BE2C (cell line): Measurements from ENCODE around the gene LDB1.

Experiments
- DNase-seq: peaks from one replicate; pipeline ENCODE4 v3.0.0-alpha.2; 2020
- H3K27me3 ChIP-seq: fragments of 250-450 bp; sonication (Bioruptor Pico); 2 replicates; pipeline ENCODE4 v1.5.1; 2020; ENCODE audit warnings: mild to moderate bottlenecking
- H3K36me3 ChIP-seq: fragments of 250-450 bp; sonication (Bioruptor Pico); 2 replicates; pipeline ENCODE4 v1.5.1; 2020; ENCODE audit warnings: mild to moderate bottlenecking
- H3K4me1 ChIP-seq: fragments of 250-450 bp; sonication (Bioruptor Pico); 2 replicates; pipeline ENCODE4 v1.5.1; 2020
- H3K4me3 ChIP-seq: 2 replicates; pipeline ENCODE4 v1.5.1; 2011; ENCODE audit warnings: low read depth, low read length
- H3K9me3 ChIP-seq: fragments of 250-450 bp; sonication (Bioruptor Pico); 2 replicates; pipeline ENCODE4 v1.5.1; 2020
- TF ChIP-seq, protein P1 (sequence below): IDR thresholded peaks from 2 replicates; pipeline ENCODE4 v1.5.1; 2012; ENCODE audit warnings: mild to moderate bottlenecking, low read depth, low read length

Gene LDB1

DNA sequence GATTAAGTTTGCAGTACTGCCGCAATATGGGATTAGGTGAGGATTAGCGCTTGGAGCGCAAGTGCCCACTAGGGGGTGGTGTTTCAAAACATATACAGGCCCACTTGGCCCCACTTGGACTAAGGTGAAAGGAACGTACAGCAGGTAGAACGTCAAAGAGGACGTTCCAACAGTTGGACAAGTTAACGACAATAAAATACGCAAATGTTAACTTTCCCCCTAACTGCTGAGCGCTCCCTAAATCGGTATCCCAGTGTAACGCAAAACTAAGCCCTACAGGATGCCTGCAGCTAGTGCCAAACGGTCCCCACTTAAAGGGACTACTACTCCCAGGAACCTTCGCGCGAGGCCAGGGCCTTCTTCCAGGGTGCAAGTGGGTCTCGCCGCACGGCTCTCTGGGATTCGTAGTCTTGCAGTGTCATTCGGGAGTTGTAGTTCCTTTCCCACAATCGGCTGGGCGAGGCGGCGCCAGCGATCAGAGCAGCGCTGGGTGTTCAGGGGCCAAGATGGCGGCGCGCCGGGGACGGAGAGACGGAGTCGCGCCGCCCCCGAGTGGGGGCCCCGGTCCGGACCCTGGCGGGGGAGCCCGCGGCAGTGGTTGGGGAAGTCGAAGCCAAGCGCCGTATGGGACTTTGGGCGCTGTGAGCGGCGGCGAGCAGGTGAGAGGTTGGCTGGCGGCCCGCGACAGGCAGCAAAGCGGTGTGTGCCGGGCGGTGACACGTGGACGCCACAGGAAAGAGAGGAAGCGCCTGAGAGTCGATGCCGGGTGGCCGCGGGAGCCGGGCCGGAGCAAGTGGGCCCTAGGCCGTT lies 12.6 kb upstream of the LDB1 start, which contains the start of gene PPRC1:
PPRC1 (plus strand) TSS at position 478 of the 810 bp plus-strand sequence; CDS start at position 507, 29 bp downstream.
- Histone ChIP-seq H3K4me1 (peaks cover 3% of the 10 kb centered on the region; the same call in 1 of the 2 replicates), H3K9me3 (no peaks in the 10 kb centered on the region), H3K4me3 (peak within 1 kb of the TSS; percentile 97), H3K36me3 (peaks cover 38% of the 10 kb centered on the region), H3K27me3 (no peaks in the 10 kb centered on the region)
- TF ChIP-seq, protein P1, sequence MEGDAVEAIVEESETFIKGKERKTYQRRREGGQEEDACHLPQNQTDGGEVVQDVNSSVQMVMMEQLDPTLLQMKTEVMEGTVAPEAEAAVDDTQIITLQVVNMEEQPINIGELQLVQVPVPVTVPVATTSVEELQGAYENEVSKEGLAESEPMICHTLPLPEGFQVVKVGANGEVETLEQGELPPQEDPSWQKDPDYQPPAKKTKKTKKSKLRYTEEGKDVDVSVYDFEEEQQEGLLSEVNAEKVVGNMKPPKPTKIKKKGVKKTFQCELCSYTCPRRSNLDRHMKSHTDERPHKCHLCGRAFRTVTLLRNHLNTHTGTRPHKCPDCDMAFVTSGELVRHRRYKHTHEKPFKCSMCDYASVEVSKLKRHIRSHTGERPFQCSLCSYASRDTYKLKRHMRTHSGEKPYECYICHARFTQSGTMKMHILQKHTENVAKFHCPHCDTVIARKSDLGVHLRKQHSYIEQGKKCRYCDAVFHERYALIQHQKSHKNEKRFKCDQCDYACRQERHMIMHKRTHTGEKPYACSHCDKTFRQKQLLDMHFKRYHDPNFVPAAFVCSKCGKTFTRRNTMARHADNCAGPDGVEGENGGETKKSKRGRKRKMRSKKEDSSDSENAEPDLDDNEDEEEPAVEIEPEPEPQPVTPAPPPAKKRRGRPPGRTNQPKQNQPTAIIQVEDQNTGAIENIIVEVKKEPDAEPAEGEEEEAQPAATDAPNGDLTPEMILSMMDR = peak; percentile 93
- DNase-seq = peak; percentile 97

DNA sequence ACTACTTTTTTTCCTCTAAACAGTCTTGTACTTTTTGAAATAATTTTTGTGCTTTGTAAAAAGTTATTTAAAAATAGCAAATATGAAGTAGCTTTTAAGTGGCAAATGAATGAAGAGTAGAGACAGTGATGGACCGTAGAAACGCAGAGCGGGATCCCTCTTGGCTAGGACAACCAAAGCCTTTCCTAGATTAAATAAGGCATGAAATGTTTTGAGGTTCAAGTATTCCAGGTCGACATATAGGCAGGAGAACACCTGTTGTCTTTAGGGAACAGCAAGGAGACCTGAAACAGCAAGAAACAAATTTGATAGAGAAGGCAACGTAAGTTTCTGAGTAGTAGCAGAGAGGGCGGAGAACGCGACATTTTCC lies 12.0 kb upstream of the LDB1 start:
- no peak for DNase-seq
- peaks cover 33% of the 10 kb centered on the region for H3K36me3 ChIP-seq
- H3K4me3 ChIP-seq = peak overlapping the region; percentile 97

DNA sequence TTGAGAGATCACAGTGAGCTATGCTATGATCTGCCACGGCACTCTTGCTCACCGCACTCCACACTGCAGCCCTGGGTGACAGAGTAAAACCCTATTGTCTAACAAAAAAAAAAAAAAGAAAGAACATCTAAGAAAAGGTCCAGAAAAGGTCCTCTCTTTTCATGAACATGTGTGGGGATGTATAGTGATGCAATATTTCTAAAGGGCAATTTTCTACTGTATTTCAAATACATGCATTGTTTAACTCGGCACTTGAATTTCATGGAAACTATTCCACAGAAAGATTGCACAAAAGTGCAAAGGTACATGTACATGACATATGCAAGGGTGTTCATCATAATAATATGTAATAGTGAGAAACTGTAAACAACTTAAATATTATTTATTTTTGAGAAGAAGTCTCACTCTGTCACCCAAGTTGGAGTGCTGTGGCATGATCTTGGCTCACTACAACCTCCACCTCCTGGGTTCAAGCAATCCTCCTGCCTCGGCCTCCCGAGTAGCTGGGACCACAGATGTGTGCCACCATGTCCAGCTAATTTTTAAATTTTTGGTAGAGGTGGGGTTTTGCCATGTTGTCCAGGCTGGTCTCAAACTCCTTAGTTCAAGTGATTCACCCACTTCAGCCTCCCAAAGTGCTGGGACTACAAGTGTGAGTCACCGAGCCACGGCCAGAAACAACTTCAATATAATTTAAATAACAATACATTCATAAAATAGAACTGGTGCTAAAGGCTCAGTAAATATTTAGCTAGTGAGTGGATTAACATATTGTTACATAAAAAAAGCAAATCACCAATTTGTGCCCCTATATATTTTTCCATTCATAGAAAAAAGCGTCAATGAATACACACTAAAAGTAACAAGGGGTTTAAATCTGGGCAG lies 11.4 kb upstream of the LDB1 start:
- no peaks in the 10 kb centered on the region for H3K27me3 ChIP-seq
- no peak overlapping the region for H3K4me3 ChIP-seq
- TF ChIP-seq, protein P1 = no peak
- peaks cover 3% of the 10 kb centered on the region; the same call in 1 of the 2 replicates for H3K4me1 ChIP-seq
- peaks cover 29% of the 10 kb centered on the region for H3K36me3 ChIP-seq
- DNase-seq = no peak
- no peaks in the 10 kb centered on the region for H3K9me3 ChIP-seq

More for the DNA sequence above, 12.0 kb upstream of the LDB1 start:
- no peaks in the 10 kb centered on the region for H3K27me3 ChIP-seq
- H3K9me3 ChIP-seq = no peaks in the 10 kb centered on the region
- H3K4me1 ChIP-seq = peaks cover 3% of the 10 kb centered on the region; the same call in 1 of the 2 replicates
- TF ChIP-seq, protein P1 = no peak

DNA sequence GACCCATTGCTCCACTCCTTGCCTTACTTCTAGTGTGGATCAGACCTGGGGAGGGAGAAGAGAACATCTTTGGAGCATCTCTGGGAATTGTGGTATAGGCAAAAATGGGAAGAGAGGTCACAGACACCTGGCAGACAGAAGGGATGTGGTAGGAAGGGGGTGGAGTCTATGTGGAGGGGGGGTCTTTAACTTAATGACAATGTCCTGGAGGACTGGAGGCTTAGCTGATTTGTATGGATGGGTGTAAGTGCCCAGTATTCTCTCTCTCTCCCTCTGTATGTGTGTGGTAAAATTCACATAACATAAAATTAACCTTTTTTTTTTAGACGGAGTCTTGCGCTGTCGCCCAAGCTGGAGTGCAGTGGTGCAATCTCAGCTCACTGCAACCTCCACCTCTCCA lies 3.1 kb upstream of the LDB1 start:
- no peaks in the 10 kb centered on the region for H3K27me3 ChIP-seq
- TF ChIP-seq, protein P1 = no peak
- H3K4me1 ChIP-seq = peaks cover 6% of the 10 kb centered on the region
- H3K9me3 ChIP-seq = no peaks in the 10 kb centered on the region
- H3K4me3 ChIP-seq = no peak overlapping the region
- H3K36me3 ChIP-seq = no peaks in the 10 kb centered on the region
- no peak for DNase-seq

DNA sequence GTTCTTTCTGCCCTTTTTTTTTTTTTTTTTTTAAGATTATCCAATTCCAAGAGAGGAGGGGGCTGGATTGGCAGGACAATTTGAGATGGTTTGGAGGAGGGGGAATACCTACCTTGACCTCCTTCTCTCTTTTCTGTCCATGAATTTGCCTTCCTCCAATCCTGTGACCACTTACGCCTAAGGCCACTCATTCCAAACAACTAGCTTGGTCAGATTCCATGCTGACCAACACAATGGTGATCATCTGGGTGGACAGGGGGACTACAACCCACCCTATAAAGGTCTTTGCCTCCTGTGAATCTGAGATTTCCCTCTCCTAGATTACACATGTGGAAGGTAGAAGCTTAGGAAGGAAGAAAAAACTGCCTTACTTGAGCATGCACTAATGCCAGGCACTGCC lies 2.3 kb upstream of the LDB1 start:
- H3K9me3 ChIP-seq = no peaks in the 10 kb centered on the region
- no peaks in the 10 kb centered on the region for H3K36me3 ChIP-seq
- DNase-seq = no peak
- TF ChIP-seq, protein P1 = no peak
- no peak overlapping the region for H3K4me3 ChIP-seq
- peaks cover 6% of the 10 kb centered on the region for H3K4me1 ChIP-seq
- no peaks in the 10 kb centered on the region for H3K27me3 ChIP-seq
